ENCODE results near the gene RNF150.

Gene RNF150

GRCh38 chr4:141130947-141131605, 2.2 kb downstream of the RNF150 start:
- DNase-seq = no peak

- no peak for DNase-seq
Measured at GRCh38 chr4:141127884-141128283, 5.4 kb downstream of the RNF150 start.

GRCh38 chr4:141126769-141127168, 6.5 kb downstream of the RNF150 start:
- DNase-seq = no peak

- no peak for DNase-seq
Measured at GRCh38 chr4:141124224-141124623, 9.0 kb downstream of the RNF150 start.

GRCh38 chr4:141121768-141122454, 11.4 kb downstream of the RNF150 start:
- DNase-seq = no peak

- no peak for DNase-seq
Measured at GRCh38 chr4:141121101-141121500, 12.2 kb downstream of the RNF150 start.

GRCh38 chr4:141120036-141120593, 13.2 kb downstream of the RNF150 start:
- no peak for DNase-seq

- DNase-seq = no peak
Measured at GRCh38 chr4:141119071-141119470, 14.2 kb downstream of the RNF150 start.

- DNase-seq = no peak
Measured at GRCh38 chr4:141118381-141118780, 14.9 kb downstream of the RNF150 start.

GRCh38 chr4:141117935-141118334, 15.3 kb downstream of the RNF150 start:
- DNase-seq = no peak

GRCh38 chr4:141109983-141110382, 23.3 kb downstream of the RNF150 start:
- DNase-seq = no peak

GRCh38 chr4:141107927-141108326, 25.3 kb downstream of the RNF150 start:
- DNase-seq = no peak

- no peak for DNase-seq
Measured at GRCh38 chr4:141102367-141102766, 30.9 kb downstream of the RNF150 start.

- DNase-seq = no peak
Measured at GRCh38 chr4:141101511-141101910, 31.8 kb downstream of the RNF150 start.

- no peak for DNase-seq
Measured at GRCh38 chr4:141099326-141099725, 33.9 kb downstream of the RNF150 start.

- DNase-seq = no peak
Measured at GRCh38 chr4:141098163-141098562, 35.1 kb downstream of the RNF150 start.

GRCh38 chr4:141090473-141090872, 42.8 kb downstream of the RNF150 start:
- DNase-seq = no peak

- DNase-seq = no peak
Measured at GRCh38 chr4:141081921-141082395, 51.3 kb downstream of the RNF150 start.

GRCh38 chr4:141080668-141081067, 52.6 kb downstream of the RNF150 start:
- no peak for DNase-seq

GRCh38 chr4:141079393-141079930, 53.8 kb downstream of the RNF150 start:
- no peak for DNase-seq

GRCh38 chr4:141078871-141079270, 54.4 kb downstream of the RNF150 start:
- no peak for DNase-seq

GRCh38 chr4:141077611-141078225, 55.6 kb downstream of the RNF150 start:
- DNase-seq = no peak

- DNase-seq = no peak
Measured at GRCh38 chr4:141075553-141075952, 57.7 kb downstream of the RNF150 start.

All from activated naive CD4-positive, alpha-beta T cell treated with Interleukin-2 at 50 U/mL for 16 hours (primary cell).